ENCODE data around the gene PHACTR3. TPM values are rescaled to one million over a fixed set of nuclear protein-coding genes. Genes with fewer than 3 reads are reported as not detected.

PHACTR3 gene
- total RNA-seq, 1 experiment from 2014 or later, result 10.0 TPM

DNA sequence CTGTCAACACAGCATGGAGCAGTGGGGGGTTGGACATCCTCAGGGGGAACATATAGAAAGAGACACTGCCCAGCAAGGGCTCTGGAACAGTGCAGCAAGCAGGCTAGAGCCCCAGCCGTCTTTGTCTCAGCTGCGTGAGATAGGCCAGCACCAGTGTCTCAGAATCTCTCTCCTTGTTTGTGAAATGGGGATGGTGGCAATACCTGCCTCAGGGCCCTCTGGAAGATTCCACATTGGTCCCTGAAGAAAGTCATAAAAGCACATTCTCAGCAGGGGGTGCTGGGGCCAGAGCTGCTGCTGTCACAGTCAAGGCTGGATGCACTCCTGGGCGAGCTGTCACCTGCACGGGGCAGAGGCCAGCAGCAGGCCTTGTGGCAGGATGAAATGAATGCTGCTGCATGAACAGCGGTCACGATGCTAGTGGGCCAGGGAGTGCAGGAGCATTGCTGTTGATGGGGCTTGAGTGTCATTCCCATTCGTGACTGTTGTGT, 207.4 kb downstream of the PHACTR3 start:
- Mint-ChIP-seq H3K27ac (ENCODE audit: unreplicated experiment) (no peak overlapping the region), H3K4me3 (ENCODE audit: low read depth, unreplicated experiment) (no peak overlapping the region), H3K4me1 (ENCODE audit: low read depth, unreplicated experiment) (no peaks in the 10 kb centered on the region), H3K9me3 (ENCODE audit: low read depth, unreplicated experiment) (no peaks in the 10 kb centered on the region), H3K27me3 (ENCODE audit: unreplicated experiment) (peaks cover 13% of the 10 kb centered on the region), H3K36me3 (ENCODE audit: insufficient read depth, unreplicated experiment) (no peaks in the 10 kb centered on the region)
- CTCF ChIA-PET, result no interaction called here
- BruUV-seq (replicated peaks), result no TSS peak
- intact Hi-C loops (cut with micrococcal nuclease; ENCODE audit: unreplicated experiment), result no loop called here
- TF ChIP-seq, protein P1, sequence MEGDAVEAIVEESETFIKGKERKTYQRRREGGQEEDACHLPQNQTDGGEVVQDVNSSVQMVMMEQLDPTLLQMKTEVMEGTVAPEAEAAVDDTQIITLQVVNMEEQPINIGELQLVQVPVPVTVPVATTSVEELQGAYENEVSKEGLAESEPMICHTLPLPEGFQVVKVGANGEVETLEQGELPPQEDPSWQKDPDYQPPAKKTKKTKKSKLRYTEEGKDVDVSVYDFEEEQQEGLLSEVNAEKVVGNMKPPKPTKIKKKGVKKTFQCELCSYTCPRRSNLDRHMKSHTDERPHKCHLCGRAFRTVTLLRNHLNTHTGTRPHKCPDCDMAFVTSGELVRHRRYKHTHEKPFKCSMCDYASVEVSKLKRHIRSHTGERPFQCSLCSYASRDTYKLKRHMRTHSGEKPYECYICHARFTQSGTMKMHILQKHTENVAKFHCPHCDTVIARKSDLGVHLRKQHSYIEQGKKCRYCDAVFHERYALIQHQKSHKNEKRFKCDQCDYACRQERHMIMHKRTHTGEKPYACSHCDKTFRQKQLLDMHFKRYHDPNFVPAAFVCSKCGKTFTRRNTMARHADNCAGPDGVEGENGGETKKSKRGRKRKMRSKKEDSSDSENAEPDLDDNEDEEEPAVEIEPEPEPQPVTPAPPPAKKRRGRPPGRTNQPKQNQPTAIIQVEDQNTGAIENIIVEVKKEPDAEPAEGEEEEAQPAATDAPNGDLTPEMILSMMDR (IDR thresholded peaks at IDR 0.05; ENCODE audit: unreplicated experiment), result no peak
- DNase-seq, result no peak

DNA sequence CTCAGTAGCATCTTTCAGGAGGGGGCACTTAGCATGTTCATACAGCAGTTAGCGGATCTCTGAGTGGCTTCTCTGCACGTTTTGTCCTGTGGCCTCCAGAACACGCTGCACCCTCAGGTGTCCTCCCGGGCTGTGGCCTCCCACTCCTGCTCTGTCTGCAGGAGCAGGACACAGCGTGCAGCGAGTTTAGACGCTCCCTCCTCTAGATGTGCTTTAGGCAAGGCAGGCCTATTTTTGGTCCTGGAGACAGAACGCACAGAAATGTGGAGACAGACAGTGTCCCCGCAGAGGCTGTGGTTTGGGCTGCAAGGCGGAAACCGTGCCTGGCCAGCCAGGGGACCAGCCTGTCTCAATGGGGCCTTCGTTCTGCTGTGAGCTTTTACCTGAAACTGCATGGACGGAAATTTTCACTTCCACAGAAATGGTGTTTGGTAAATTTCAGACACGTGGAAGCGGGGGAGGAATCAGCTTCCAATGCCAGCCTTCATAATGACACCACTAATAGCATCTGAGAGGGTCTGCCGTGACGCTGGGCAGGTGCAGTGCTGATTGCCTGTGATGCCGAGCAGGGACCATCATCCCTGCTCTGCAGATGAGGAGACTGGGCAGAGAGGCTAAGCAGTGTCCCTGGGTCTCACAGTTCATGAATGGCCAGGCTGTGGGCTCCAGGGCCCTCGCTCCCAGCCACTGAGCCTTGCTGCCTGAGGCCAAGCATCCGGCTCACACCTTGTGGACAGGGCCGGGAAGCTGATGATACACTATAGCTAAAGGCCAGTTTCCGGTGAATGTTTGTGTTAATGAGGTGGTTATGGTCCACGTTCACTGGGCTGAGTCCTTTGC, 208.2 kb downstream of the PHACTR3 start:
- peaks cover 13% of the 10 kb centered on the region for H3K27me3 Mint-ChIP-seq (ENCODE audit: unreplicated experiment)
- DNase-seq, result no peak
- TF ChIP-seq, protein P1 (IDR thresholded peaks at IDR 0.05; ENCODE audit: unreplicated experiment), result no peak
- CTCF ChIA-PET, result no interaction called here
- intact Hi-C loops (cut with micrococcal nuclease; ENCODE audit: unreplicated experiment), result no loop called here
- no TSS peak for BruUV-seq (replicated peaks)
- H3K36me3 Mint-ChIP-seq (ENCODE audit: insufficient read depth, unreplicated experiment), result no peaks in the 10 kb centered on the region
- H3K27ac Mint-ChIP-seq (ENCODE audit: unreplicated experiment), result no peak overlapping the region
- no peaks in the 10 kb centered on the region for H3K4me1 Mint-ChIP-seq (ENCODE audit: low read depth, unreplicated experiment)
- no peak overlapping the region for H3K4me3 Mint-ChIP-seq (ENCODE audit: low read depth, unreplicated experiment)
- no peaks in the 10 kb centered on the region for H3K9me3 Mint-ChIP-seq (ENCODE audit: low read depth, unreplicated experiment)

DNA sequence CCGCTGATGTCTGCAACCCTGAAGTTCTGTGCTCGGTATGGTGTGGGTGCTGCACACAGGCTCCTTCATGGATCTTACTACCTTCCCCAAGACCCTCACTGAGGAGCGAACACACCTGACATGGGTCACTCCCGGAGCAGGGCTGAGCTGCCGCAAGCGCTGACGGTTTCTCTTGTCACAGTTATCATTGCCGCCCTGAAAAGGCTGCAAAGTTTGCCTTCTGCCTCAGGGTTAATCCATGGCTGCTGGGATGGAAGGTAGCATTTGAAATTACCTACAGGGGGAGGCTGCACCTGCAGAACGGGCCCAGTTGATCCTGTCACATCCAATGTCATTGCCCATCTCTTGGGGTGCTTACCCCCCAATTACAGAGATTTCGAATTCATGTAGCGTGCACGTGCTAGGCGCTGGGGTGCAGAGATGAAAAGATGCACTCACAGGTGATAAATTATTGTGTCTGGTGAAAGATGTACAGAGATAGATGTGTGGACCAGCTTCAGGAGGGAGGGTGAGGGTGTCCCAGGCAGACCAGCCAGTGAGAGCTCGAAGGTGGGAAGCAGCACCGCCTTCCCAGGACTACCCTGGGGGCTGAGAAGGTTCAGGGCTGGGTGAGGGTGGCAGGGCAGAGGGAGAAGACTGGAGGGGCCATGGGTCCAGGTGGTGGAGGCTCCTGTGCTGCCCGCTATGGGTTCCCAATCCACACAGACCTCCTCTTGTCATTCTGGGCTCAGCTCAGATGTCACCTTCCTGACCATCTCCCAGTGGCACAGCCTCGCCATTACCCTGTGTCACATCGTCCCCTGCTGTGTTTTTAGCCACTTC, 209.0 kb downstream of the PHACTR3 start:
- Mint-ChIP-seq H3K9me3 (ENCODE audit: low read depth, unreplicated experiment) (no peaks in the 10 kb centered on the region), H3K4me1 (ENCODE audit: low read depth, unreplicated experiment) (no peaks in the 10 kb centered on the region), H3K27me3 (ENCODE audit: unreplicated experiment) (peaks cover 13% of the 10 kb centered on the region), H3K36me3 (ENCODE audit: insufficient read depth, unreplicated experiment) (no peaks in the 10 kb centered on the region), H3K27ac (ENCODE audit: unreplicated experiment) (no peak overlapping the region), H3K4me3 (ENCODE audit: low read depth, unreplicated experiment) (no peak overlapping the region)
- intact Hi-C loops (cut with micrococcal nuclease; ENCODE audit: unreplicated experiment), result no loop called here
- BruUV-seq (replicated peaks), result no TSS peak
- CTCF ChIA-PET, result interaction anchor here (0.6 to 1.0 kb wide), 2 partner anchors 30 to 37 kb away, joined by 4 to 5 read pairs; no protein-coding TSS in a partner anchor
- TF ChIP-seq, protein P1 (IDR thresholded peaks at IDR 0.05; ENCODE audit: unreplicated experiment), result no peak
- no peak for DNase-seq

DNA sequence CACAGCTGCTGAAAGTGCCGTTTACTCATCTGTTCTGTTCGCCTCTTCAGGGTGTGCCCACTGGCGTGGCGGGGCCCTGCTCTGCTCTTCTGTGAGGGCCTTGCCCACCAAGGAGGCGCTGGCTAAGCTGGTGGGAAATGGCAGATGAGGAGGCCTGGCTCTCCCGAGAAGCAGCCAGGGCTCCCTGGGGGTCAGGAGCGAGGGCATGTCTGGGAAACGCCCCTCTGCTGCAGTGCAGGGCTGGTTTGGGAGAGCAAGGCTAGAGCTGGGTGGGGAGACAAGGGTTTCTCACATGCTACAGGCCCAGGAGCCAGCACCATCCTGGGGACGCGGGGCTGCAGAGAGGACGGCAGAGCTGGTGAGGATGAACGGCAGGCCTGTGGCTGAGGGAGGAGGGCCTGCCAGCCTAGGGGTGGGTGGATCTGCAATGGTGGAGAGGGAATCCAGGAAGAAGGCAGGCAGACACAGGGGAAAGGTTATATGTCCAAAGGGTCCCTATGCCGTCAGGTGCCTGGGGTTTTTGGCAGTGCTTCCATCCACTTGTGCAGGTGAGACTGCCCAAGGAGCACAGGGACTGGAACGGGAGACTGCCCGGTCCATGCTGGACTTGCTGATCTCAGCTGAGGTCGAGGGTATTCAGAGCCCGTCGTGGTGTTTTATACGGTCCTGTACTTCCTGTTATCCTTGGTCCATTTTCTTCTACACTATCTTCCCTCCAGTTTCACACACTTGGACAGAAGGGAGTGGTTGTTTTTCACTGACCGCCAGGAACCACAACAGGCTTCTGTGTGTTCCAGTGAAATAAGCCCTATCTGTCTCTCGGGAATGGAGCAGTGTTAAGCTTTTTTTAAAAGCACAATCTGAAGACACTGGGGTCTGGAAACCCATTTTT, 209.9 kb downstream of the PHACTR3 start:
- Mint-ChIP-seq H3K36me3 (ENCODE audit: insufficient read depth, unreplicated experiment) (no peaks in the 10 kb centered on the region), H3K9me3 (ENCODE audit: low read depth, unreplicated experiment) (no peaks in the 10 kb centered on the region), H3K4me3 (ENCODE audit: low read depth, unreplicated experiment) (no peak overlapping the region), H3K4me1 (ENCODE audit: low read depth, unreplicated experiment) (no peaks in the 10 kb centered on the region), H3K27me3 (ENCODE audit: unreplicated experiment) (peaks cover 13% of the 10 kb centered on the region), H3K27ac (ENCODE audit: unreplicated experiment) (no peak overlapping the region)
- no peak for DNase-seq
- TF ChIP-seq, protein P1 (IDR thresholded peaks at IDR 0.05; ENCODE audit: unreplicated experiment), result no peak
- intact Hi-C loops (cut with micrococcal nuclease; ENCODE audit: unreplicated experiment), result no loop called here
- BruUV-seq (replicated peaks), result no TSS peak
- CTCF ChIA-PET, result interaction anchor here (1.0 kb wide), 1 partner anchor 36 kb away, joined by 5 read pairs; no protein-coding TSS in a partner anchor
